NCI-H69 (cell line): ENCODE results near the gene SLC3A2.
A peak's percentile ranks its signal among the peaks of the same experiment; 100 is the strongest.

Experiments
- DNase-seq: peaks from one replicate; lab custom pipeline; 2025; lab: John Stamatoyannopoulos, UW

The SLC3A2 gene

DNA sequence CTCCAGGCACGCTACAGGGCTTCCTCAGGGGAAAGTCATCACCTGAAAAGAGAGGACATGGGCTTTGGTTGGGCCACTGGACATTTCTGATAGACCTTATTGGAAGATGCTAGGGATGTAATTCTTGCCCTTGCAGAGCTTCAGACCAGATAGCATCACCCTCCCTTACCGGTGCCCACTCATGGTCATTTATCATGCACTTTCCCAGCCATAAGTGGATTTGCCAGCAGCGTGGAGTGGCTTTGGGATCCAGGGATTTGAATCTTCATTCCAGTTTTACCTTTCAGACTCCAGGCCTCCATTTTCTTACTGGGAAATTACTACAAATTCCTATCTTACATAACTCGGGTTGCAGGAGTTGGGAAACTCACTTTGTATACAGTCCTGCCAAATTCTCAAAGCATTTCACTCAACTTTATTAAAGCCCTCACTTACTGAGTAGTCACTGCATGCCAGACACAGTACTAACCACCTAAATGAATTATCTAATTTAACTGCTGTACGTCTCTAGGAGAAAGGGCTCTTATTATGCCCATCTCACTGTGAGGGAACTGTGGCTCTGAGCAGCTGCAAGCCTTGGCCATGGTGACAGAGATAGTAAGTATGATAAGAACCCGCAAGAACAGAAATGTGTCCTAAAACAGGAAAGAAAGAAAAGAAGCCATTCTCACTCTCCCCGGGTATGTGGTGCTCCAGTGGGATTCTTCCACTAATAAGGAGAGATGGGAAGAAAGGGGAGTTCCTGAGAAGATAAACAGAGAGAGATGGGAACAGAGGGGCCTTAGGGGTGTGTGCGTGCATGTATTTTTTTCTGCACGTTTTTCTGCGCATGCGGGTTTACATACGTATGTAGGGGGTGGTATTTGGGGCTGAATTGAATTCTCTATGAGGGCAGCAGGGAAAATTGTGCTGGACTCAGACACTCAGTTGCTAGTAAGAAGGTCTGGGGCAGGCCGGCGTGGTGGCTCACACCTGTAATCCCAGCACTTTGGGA lies 30.7 kb downstream of the SLC3A2 start:
- DNase-seq: no peak

DNA sequence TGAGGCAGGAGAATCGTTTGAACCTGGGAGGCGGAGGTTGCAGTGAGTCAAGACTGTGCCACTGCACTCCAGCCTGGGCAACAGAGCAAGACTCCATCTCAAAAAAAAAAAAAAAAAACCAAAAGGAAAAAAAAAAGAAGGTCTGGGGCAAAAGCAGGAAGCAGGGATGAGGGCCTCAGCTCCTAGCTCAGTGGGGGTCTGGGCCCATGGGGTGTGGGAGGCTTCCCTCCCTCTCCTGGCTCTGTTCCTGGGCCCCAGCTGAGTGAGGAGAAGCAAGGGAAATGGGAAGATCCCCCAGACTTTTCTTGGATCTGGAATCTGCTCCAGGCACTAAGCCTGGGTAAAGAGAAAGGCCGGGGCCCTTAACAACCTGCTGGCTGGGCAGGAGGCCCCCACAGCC lies 31.6 kb downstream of the SLC3A2 start:
- DNase-seq: no peak

DNA sequence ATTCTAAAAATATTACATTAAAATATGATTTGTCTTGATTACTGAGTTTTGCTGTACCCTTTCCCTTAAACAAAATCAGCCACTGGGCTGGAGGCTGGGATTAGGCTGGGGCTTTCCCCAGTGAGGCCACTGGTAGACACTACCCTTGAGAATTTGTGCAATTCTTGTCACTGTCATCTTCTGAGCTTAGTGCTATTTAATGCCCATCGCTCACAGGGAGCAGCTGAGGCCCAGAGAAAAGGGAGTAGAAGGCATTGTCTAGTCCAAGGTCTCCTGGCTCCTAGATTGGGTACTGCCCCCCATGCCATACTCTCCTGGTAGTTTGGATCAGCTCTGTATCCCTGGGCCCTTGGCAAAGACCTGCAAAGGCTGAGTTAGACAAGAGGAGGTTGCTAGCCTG lies 33.7 kb downstream of the SLC3A2 start:
- DNase-seq: no peak

- no peak for DNase-seq
Observed at GRCh38 chr11:62917906-62918502, 37.3 kb downstream of the SLC3A2 start.

DNA sequence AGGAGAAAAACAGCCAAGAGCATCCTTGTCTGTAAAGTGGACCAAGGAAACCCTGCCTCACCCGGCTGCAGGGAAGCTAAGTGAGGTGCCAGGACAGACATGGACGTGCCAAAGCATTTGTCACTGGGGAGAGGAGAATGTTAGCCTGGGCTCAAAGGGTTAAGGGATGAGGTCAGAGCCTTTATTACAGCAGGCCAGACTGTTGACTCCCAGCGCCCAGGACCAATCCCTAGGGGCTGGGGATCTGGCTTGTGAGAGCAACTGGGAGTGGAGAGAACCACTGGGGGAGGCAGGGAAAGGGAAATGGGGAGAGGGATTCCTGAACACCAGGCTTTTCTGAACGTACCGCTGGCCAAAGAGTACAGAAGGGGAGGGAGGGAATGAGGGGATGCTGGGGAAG lies 37.8 kb downstream of the SLC3A2 start:
- DNase-seq: no peak

DNA sequence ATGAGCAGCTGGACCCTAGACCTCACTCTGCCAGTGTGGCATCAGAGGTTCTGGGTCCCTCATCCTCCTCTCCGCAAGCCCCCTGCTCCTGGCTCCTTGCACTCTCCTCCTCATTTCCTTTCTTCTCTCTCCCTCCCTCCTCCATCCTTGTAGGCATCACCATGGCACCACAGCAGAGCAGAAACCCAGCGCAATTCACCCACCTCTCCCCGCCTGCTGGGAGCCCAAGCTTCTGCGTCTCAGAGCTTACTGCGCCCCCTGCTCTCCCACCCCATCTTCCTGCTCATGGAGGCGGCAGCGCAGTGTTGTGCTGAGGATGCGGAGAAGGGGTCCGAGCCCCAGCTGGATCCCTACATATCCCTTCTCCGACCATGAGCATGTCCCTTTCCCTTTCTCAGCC lies 38.8 kb downstream of the SLC3A2 start:
- no peak for DNase-seq

DNA sequence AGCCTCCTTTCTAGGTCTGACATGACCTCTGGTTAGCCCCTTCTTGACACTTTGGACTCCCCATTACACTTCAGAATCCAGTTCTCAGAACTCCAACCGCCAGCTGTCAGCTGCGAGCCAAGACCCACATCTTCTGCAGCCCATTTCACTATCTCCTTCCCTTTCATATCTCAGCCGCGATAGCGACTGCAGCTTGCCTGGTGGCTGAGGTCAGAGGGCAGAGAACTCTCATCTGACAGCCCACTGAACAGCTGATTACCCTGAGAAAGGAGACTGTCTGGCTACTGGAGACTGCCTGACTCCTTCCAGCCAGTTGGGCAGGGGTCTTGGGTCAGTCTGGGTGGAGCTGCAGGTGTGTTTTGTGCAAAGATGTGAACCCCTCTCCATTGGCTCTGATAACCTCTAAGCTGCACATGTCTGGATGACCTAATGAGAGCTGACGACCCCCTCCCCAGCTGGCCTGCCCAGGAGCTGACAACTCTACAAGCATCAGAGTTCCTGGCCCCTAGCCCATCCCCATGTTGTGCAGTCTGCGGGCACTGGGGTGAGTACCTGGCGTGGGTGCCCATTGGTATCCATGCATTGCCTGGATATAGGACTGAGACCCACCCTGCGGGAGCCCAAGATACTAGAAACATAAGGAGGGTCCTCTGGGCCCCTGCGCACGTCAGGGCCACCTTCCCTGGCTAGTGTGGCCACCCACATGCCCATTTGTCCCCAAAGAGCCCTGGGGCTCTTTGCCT lies 39.4 kb downstream of the SLC3A2 start:
- no peak for DNase-seq

DNA sequence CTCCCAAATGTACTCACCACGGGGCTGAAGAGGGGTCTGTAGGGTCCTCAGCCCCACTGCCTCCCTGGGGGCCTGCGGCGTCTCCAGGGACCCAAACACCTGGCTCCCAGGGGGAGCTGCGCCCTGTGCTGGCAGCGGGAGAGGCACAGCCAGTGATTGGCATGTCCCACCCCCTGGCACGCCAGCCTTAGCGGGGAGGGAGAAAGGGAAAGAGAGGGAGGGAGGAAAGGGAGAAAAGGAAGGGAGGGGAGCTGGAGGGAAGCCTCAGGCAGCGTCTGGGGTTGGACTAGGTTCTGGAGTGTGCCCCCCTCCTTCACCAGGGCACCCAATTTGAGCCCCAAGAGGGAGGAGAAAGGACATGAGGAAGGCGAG lies 40.5 kb downstream of the SLC3A2 start, which contains the start of gene CHRM1:
Gene CHRM1 (minus strand): TSS at position 163 of the 372 bp plus-strand sequence. CDS start 10,263 bp downstream, outside the sequence.
- DNase-seq: peak; percentile 55

DNA sequence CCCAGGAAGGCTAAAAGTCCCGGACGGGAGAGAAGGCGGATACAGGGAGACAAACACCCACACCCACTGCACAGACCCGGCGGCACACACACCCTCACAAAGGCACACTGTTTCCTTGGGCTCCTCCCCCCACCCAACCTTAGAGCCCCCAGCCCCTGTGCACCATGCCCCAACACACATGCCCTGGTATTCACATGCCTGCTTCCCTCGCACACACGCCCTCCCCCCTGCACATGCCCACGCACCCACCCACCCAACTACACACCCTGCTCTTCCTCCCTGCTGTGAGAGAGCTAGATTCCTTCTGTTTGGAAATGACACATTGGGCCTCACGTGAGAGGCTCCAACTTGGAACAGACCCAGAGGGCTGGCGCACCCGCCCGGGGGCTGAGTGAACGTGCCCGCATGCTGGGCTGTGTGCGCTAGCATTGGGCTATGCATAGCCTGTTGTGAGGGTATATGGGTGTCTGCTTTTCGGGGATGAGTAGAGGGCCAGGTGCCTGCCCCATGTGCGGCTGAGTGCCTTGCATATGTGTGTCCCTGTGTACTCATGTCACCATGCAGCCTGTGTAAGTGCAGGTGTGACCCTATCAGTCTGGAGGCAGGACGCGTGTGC lies 41.0 kb downstream of the SLC3A2 start:
- peak; percentile 84 for DNase-seq

DNA sequence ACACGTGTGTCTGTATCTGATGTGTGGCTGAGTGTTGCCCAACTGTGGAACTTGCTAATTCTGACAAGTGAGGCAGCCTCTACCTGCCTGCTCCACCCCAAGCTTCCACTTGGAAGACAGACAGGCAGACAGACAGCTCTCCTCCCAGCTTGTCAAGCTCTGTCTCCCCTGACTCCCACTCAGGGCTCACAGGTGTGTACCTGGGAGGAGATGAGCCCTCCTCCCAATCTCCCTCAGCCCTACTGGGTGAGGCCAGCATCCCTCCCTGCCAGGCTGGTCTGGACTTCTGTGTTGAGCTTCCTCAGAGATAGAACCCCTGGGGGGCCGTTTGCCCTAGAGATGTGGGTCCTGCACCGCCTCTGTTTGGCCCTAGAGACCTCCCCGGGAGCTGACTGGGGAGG lies 41.5 kb downstream of the SLC3A2 start:
- peak; percentile 54 for DNase-seq

DNA sequence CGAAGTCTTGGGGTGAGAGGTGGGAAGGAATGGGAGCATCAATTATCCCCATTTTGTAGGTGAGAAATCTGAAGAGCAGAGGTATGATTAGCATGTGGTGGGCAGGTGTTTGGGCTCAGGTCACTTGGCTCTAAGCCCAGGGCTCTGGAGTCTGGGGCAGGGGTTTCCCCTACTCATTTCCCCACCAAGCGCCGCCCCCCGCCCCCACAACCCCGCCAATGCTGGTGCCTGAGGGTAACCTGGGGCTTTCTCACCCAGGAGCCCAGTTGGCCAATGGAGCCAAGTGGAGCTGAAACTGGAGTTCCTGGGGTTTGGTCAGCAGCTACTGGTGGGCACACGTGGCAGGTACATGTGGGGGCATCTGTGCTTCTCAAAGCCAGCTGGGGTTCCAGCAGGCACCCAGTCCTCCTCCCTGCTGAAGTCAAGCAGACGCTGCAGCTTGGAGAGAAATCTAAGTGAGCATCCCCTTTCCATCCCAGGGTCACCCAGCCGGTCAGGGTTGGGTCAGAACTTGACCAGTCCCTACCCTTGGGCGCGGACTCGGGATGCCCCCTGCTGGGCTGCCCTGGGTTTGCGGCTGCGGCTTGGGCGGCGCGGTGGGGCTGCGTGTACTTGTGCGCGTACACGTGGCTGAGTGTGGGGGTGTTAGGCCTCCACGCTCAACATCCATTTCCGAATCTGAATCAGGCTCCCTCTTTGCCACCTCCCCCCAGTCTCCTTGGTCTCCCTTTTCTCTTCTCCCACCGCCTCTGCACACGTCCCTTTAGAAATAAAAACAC lies 42.1 kb downstream of the SLC3A2 start:
- DNase-seq: peak; percentile 36

- peak; percentile 37 for DNase-seq
Observed at GRCh38 chr11:62923601-62924411, 43.1 kb downstream of the SLC3A2 start.

DNA sequence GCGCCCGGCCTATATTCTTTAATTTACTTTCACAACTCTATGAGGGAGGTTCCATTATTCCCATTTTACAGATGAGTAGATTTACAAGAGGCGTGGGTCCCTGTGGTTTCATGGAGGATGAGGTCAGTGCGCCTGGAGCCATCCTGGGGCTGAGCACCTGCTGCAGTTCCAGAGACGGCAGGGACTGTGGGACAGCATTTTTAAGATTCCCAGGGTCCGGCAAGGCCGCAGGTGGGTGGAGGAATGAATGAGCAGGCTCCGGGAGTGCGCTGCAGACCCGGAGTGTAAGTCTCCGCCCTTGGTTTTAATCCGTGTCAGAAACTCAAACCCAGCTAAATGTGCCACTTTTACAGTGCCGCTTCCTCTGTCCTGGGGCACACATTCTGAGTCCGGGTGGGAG lies 44.6 kb downstream of the SLC3A2 start:
- DNase-seq: no peak

- DNase-seq: no peak
Observed at GRCh38 chr11:62925745-62926679, 45.3 kb downstream of the SLC3A2 start.

DNA sequence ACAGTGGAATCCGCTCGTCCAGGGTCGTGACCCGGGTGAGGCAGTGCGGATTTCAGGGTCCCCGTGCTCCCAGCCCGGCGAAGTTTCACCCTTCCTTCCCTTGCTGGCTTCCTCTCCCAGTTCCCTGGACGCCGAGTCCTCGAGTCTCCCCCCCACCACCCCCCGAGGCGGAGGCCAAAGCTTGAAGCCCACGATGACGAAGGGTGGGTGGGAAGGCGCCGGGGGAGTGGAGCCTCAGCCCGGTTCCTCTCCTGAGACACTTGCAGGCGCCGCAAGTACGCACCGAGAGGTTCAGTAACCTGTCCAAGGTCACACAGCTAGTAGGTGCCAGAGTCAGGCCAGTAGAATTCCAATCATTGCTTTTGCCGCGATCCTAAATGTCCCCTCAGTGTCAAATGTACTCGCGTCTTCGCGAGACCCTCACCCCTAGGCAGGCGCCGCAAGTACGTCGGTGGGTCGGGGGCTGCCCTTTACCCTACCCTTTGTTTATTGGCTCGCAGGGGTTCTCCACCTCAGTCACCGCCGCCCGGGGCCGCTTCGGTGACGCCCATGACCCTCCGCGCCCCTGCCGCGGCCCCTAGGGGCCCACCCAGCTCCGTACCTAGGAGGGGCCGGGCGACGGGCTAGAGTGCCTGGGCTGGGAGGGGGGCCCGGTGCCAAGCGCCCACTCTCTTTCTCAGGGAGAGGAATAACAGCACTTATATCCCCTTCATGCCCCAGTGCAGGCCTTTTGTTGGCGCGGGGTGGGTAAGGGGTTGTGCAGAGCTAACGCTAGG lies 46.2 kb downstream of the SLC3A2 start:
- no peak for DNase-seq

GRCh38 chr11:62928011-62928410 lies 47.3 kb downstream of the SLC3A2 start:
- peak; percentile 27 for DNase-seq

GRCh38 chr11:62930157-62930556 lies 49.5 kb downstream of the SLC3A2 start:
- no peak for DNase-seq

DNA sequence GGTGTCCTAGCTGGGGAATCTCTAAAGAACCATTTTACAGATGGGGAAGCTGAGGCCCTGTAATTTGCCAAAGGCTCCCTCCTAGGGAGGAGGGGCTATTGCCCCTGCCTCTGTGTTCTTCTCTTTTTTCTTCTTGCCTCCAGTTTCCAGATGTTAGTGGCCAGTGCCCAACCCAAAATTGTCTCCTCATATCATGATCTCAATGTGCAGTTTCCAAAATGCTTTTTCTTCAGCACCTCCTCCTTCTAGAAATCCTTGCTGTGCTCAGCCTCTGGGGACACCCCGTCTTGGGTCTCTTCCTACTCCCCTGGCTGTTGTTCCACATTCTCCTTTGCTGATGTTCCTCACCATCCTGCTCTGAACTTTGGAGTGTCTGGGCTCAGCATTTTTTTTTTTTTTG lies 50.0 kb downstream of the SLC3A2 start:
- no peak for DNase-seq
